ENCODE measurements around the gene EID1.

EID1 gene

DNA sequence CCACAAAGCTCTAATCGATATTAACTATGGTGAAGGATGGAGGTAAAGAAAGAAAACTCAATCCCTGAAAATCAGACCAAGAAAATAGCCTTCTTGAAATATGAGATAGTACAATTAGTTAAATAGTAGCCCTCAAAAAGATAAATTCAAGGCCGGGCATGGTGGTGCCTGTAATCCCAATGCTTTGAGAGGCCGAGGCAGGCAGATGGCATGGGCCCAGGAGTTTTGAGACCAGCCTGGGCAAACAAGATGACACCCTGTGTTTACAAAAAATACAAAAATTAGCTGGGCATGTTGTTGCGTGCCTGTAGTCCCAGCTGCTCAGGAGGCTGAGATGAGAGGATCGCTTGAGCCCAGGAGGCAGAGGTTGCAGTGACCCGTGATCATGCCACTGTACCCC is 35.4 kb upstream of the EID1 start:
- H3K27ac ChIP-seq (ENCODE audit: low read depth, low read length, poor library complexity, severe bottlenecking) = no peak overlapping the region
- H3K9me3 ChIP-seq (ENCODE audit: low read length) = no peaks in the 10 kb centered on the region
- H2AFZ ChIP-seq (ENCODE audit: low read length) = no peak overlapping the region
- no peak overlapping the region for H3K9ac ChIP-seq (ENCODE audit: low read length)
- no peaks in the 10 kb centered on the region for H3K36me3 ChIP-seq (ENCODE audit: insufficient read depth, low read length)
- H3K4me2 ChIP-seq (ENCODE audit: low read length) = no peak overlapping the region
- H3K4me3 ChIP-seq (ENCODE audit: low read depth, low read length, poor library complexity, severe bottlenecking) = no peak overlapping the region
- TF ChIP-seq, protein P1, sequence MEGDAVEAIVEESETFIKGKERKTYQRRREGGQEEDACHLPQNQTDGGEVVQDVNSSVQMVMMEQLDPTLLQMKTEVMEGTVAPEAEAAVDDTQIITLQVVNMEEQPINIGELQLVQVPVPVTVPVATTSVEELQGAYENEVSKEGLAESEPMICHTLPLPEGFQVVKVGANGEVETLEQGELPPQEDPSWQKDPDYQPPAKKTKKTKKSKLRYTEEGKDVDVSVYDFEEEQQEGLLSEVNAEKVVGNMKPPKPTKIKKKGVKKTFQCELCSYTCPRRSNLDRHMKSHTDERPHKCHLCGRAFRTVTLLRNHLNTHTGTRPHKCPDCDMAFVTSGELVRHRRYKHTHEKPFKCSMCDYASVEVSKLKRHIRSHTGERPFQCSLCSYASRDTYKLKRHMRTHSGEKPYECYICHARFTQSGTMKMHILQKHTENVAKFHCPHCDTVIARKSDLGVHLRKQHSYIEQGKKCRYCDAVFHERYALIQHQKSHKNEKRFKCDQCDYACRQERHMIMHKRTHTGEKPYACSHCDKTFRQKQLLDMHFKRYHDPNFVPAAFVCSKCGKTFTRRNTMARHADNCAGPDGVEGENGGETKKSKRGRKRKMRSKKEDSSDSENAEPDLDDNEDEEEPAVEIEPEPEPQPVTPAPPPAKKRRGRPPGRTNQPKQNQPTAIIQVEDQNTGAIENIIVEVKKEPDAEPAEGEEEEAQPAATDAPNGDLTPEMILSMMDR (IDR thresholded peaks at IDR 0.05; ENCODE audit: low read length) = no peak
- TF ChIP-seq EZH2 (IDR thresholded peaks at IDR 0.05; ENCODE audit: borderline replicate concordance, low read length) = no peak
- H3F3A ChIP-seq (ENCODE audit: insufficient read depth, low read length) = no peaks in the 10 kb centered on the region
- H3K9me2 ChIP-seq (ENCODE audit: low read depth, low read length) = no peaks in the 10 kb centered on the region
- H3K27me3 ChIP-seq (ENCODE audit: insufficient read depth, low read length) = no peaks in the 10 kb centered on the region
- no peaks in the 10 kb centered on the region for H3K4me1 ChIP-seq (ENCODE audit: insufficient read depth, low read length, severe bottlenecking)
- H3K79me2 ChIP-seq (ENCODE audit: insufficient read depth, low read length) = no peaks in the 10 kb centered on the region
- no peaks in the 10 kb centered on the region for H4K20me1 ChIP-seq (ENCODE audit: insufficient read depth, low read length)

GRCh38 chr15:48845123-48845522 is 32.8 kb upstream of the EID1 start:
- no peaks in the 10 kb centered on the region for H3K79me2 ChIP-seq (ENCODE audit: insufficient read depth, low read length)
- H3K36me3 ChIP-seq (ENCODE audit: insufficient read depth, low read length) = no peaks in the 10 kb centered on the region
- no peak overlapping the region for H3K27ac ChIP-seq (ENCODE audit: low read depth, low read length, poor library complexity, severe bottlenecking)
- no peak overlapping the region for H3K4me3 ChIP-seq (ENCODE audit: low read depth, low read length, poor library complexity, severe bottlenecking)
- no peak overlapping the region for H3K9ac ChIP-seq (ENCODE audit: low read length)
- TF ChIP-seq, protein P1 (IDR thresholded peaks at IDR 0.05; ENCODE audit: low read length) = no peak
- TF ChIP-seq EZH2 (IDR thresholded peaks at IDR 0.05; ENCODE audit: borderline replicate concordance, low read length) = no peak
- no peaks in the 10 kb centered on the region for H3F3A ChIP-seq (ENCODE audit: insufficient read depth, low read length)
- no peak overlapping the region for H3K4me2 ChIP-seq (ENCODE audit: low read length)
- no peak overlapping the region for H2AFZ ChIP-seq (ENCODE audit: low read length)
- H3K9me3 ChIP-seq (ENCODE audit: low read length) = no peaks in the 10 kb centered on the region
- no peaks in the 10 kb centered on the region for H3K4me1 ChIP-seq (ENCODE audit: insufficient read depth, low read length, severe bottlenecking)
- no peaks in the 10 kb centered on the region for H3K27me3 ChIP-seq (ENCODE audit: insufficient read depth, low read length)
- no peaks in the 10 kb centered on the region for H3K9me2 ChIP-seq (ENCODE audit: low read depth, low read length)
- H4K20me1 ChIP-seq (ENCODE audit: insufficient read depth, low read length) = no peaks in the 10 kb centered on the region

DNA sequence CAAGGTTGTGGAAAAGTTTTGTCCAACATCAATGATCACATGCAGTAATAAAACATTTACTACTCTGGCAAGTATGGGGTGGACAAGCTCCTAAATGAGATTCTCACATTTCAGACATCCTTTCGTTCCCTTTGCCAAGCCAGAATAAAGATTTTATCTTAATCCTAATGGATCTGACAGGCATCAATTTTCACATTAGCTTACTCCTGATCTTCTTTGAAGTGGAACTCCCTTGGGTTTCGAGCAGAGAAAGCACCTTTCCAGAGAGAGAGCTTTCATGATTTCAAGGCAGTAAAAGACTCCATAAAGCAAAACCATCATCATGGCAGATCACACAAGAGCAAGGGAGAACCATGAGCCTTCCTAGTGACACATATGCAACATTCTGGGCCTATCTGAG is 27.3 kb upstream of the EID1 start:
- Histone ChIP-seq H3K9me2 (ENCODE audit: low read depth, low read length) (no peaks in the 10 kb centered on the region), H4K20me1 (ENCODE audit: insufficient read depth, low read length) (no peaks in the 10 kb centered on the region), H3K27me3 (ENCODE audit: insufficient read depth, low read length) (no peaks in the 10 kb centered on the region), H3K9me3 (ENCODE audit: low read length) (no peaks in the 10 kb centered on the region), H3K79me2 (ENCODE audit: insufficient read depth, low read length) (no peaks in the 10 kb centered on the region), H2AFZ (ENCODE audit: low read length) (no peak overlapping the region), H3K9ac (ENCODE audit: low read length) (no peak overlapping the region), H3K27ac (ENCODE audit: low read depth, low read length, poor library complexity, severe bottlenecking) (no peak overlapping the region), H3K4me3 (ENCODE audit: low read depth, low read length, poor library complexity, severe bottlenecking) (no peak overlapping the region), H3K4me1 (ENCODE audit: insufficient read depth, low read length, severe bottlenecking) (no peaks in the 10 kb centered on the region), H3K4me2 (ENCODE audit: low read length) (no peak overlapping the region), H3F3A (ENCODE audit: insufficient read depth, low read length) (no peaks in the 10 kb centered on the region), H3K36me3 (ENCODE audit: insufficient read depth, low read length) (no peaks in the 10 kb centered on the region)
- TF ChIP-seq EZH2 (IDR thresholded peaks at IDR 0.05; ENCODE audit: borderline replicate concordance, low read length) = no peak
- TF ChIP-seq, protein P1 (IDR thresholded peaks at IDR 0.05; ENCODE audit: low read length) = no peak

Data from OCI-LY1 (cell line).